Natural killer cell (primary cell): ENCODE results near the gene GIPC1. TPM values are rescaled to one million over a fixed set of nuclear protein-coding genes. Genes with fewer than 3 reads are reported as not detected.

Source experiments
- ATAC-seq, 3 donors: fragments of 150-1000 bp in 2 of 3; fragments of 200-7000 bp in 1 of 3; cut with Tn5 transposase; 1 replicate in 1 of 3; 2 replicates in 2 of 3; pipeline ENCODE4 v1.10.0; 2021; ENCODE audit warnings: mild to moderate bottlenecking in 2 of 3, moderate library complexity in 2 of 3
- DNase-seq, 2 donors: peaks; one replicate each; pipeline versions ENCODE4 v3.0.0 to v3.0.0-alpha.2; 2013 to 2021; ENCODE audit warnings: mixed read lengths in 1 of 2
- H3K27ac ChIP-seq: one replicate; pipeline ENCODE4 v1.5.1; 2013; ENCODE audit warnings: mild to moderate bottlenecking, low read length
- H3K27me3 ChIP-seq: one replicate; pipeline ENCODE4 v1.6.1; 2013; ENCODE audit warnings: low read length; ENCODE audit not compliant: control insufficient read depth, insufficient read depth
- H3K36me3 ChIP-seq: one replicate; pipeline ENCODE4 v1.6.1; 2013; ENCODE audit warnings: low read length; ENCODE audit not compliant: control insufficient read depth, insufficient read depth
- H3K4me1 ChIP-seq: one replicate; pipeline ENCODE4 v1.6.1; 2013; ENCODE audit warnings: low read length; ENCODE audit not compliant: control insufficient read depth, insufficient read depth
- H3K4me3 ChIP-seq: one replicate; pipeline ENCODE4 v1.5.1; 2013; ENCODE audit warnings: low read length
- H3K9me3 ChIP-seq: one replicate; pipeline ENCODE4 v1.6.1; 2013; ENCODE audit warnings: low read length; ENCODE audit not compliant: control insufficient read depth, insufficient read depth
- H3K27ac Mint-ChIP-seq, 2 donors: one replicate each; pipeline ENCODE4 v1.8.0; 2022; ENCODE audit warnings: mild to moderate bottlenecking in 2 of 2, mixed read lengths in 2 of 2, moderate library complexity in 1 of 2
- H3K27me3 Mint-ChIP-seq, 2 donors: one replicate each; pipeline ENCODE4 v1.8.0; 2022; ENCODE audit warnings: low read depth in 2 of 2, mixed read lengths in 2 of 2
- H3K36me3 Mint-ChIP-seq: one replicate; pipeline ENCODE4 v1.8.0; 2022; ENCODE audit warnings: mixed read lengths
- H3K4me1 Mint-ChIP-seq, 2 donors: one replicate each; pipeline ENCODE4 v1.8.0; 2022; ENCODE audit warnings: mixed read lengths in 2 of 2
- H3K4me3 Mint-ChIP-seq: one replicate; pipeline ENCODE4 v1.8.0; 2022; ENCODE audit warnings: mild to moderate bottlenecking, moderate library complexity, mixed read lengths
- H3K9me3 Mint-ChIP-seq, 2 donors: one replicate each; pipeline ENCODE4 v1.8.0; 2022; ENCODE audit warnings: mixed read lengths in 2 of 2
- WGBS: methylation state at CpG from one replicate; pipeline ENCODE4 v1.1.7; 2013; ENCODE audit warnings: missing lambda C conversion rate; ENCODE audit not compliant: insufficient coverage; 5-methylcytosine and 5-hydroxymethylcytosine counted together
- intact Hi-C: fragments of 100-400 bp; cut with micrococcal nuclease; formaldehyde crosslinking; loops from one replicate; pipeline ENCODE4 v1.14.2; 2022
- total RNA-seq, 4 donors: library from RNA; stranded (reverse); fragments of 120-200 nt in 1 of 4; gene quantifications; one replicate each; pipeline versions ENCODE4 v1.2.3 to v1.2.4, GENCODE V29; 2013 to 2022
- TF ChIP-seq, protein P1 (sequence below): fragments of 200-600 bp; IDR thresholded peaks from one replicate; pipeline ENCODE4 v1.8.0; 2022; ENCODE audit warnings: antibody characterized with exemption

The GIPC1 gene
- total RNA-seq, 3 donors from 2014 or later (not counting 1 experiment from before 2014, with no cell fraction given): 25.3 to 34.5 (median 31.4) TPM

DNA sequence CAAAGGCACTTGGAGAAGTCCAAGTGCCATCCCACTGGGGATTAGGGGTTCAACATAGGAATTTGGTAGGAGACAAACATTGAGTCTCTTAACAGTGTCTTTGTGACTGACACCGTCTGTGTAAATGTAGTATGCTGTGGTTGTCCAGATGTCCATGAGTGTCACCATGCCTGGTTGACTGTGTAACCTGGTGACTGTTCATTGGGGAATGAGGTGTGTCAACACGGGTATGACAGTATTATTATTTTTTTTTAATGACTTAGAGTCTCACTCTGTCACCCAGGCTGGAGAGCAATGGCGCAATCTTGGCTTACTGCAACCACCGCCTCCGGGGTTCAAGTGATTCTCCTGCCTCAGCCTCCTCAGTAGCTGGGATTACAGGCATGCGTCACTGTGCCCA lies 46.6 kb downstream of the GIPC1 start:
- Histone ChIP-seq H3K36me3 (peaks cover 75% of the 10 kb centered on the region), H3K27ac (no peak overlapping the region), H3K4me3 (no peak overlapping the region), H3K9me3 (no peaks in the 10 kb centered on the region), H3K27me3 (no peaks in the 10 kb centered on the region), H3K4me1 (peaks cover 4% of the 10 kb centered on the region)
- DNase-seq: no peak
- H3K27me3 Mint-ChIP-seq: no peaks in the 10 kb centered on the region
- intact Hi-C loops: no loop called here
- TF ChIP-seq, protein P1, sequence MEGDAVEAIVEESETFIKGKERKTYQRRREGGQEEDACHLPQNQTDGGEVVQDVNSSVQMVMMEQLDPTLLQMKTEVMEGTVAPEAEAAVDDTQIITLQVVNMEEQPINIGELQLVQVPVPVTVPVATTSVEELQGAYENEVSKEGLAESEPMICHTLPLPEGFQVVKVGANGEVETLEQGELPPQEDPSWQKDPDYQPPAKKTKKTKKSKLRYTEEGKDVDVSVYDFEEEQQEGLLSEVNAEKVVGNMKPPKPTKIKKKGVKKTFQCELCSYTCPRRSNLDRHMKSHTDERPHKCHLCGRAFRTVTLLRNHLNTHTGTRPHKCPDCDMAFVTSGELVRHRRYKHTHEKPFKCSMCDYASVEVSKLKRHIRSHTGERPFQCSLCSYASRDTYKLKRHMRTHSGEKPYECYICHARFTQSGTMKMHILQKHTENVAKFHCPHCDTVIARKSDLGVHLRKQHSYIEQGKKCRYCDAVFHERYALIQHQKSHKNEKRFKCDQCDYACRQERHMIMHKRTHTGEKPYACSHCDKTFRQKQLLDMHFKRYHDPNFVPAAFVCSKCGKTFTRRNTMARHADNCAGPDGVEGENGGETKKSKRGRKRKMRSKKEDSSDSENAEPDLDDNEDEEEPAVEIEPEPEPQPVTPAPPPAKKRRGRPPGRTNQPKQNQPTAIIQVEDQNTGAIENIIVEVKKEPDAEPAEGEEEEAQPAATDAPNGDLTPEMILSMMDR: no peak
- H3K36me3 Mint-ChIP-seq: no peaks in the 10 kb centered on the region
- H3K4me1 Mint-ChIP-seq: peaks cover 12 to 33% of the 10 kb centered on the region in 2 donors
- no peaks in the 10 kb centered on the region for H3K9me3 Mint-ChIP-seq
- WGBS: 94% methylated on average over 6 of the region's 6 CpGs
- H3K4me3 Mint-ChIP-seq: no peak overlapping the region
- ATAC-seq: no peak
- H3K27ac Mint-ChIP-seq: peak overlapping the region; percentile 16 to 69

DNA sequence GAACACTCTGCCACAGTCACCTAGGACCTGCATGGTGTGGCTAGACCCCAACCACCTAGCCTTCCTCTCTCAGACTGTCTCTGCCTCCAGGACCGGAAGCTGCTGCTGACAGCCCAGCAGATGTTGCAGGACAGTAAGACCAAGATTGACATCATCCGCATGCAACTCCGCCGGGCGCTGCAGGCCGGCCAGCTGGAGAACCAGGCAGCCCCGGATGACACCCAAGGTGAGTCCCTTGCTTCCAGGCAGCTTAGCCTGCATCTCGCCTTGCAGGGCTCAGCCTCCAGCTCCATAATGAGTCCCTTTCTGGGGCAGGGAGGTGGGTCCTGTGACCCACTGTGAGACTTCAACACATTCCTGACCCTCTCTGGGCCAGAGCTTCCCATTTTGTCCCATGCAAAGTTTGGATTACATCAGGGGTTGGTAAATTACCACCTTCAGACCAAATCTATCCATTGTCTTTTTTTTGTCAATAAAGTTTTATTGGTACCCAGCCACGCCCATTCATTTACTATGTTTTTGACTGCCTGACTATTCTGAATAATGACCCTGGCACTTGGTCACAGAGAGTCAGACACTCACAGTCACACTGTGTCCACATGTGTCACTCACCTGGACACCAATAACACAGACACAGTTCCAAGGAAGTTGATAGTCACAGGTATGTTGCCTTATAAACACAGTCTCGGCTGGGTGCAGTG lies 49.4 kb downstream of the GIPC1 start:
- Mint-ChIP-seq H3K4me1 (peaks cover 17 to 45% of the 10 kb centered on the region in 2 donors), H3K36me3 (no peaks in the 10 kb centered on the region), H3K27ac (no peak overlapping the region), H3K4me3 (no peak overlapping the region), H3K27me3 (no peaks in the 10 kb centered on the region), H3K9me3 (no peaks in the 10 kb centered on the region)
- no peak overlapping the region for H3K4me3 ChIP-seq
- ATAC-seq: no peak
- WGBS: 97% methylated on average over 10 of the region's 10 CpGs
- intact Hi-C loops: no loop called here
- H3K9me3 ChIP-seq: no peaks in the 10 kb centered on the region
- no peak overlapping the region for H3K27ac ChIP-seq
- TF ChIP-seq, protein P1: no peak
- H3K4me1 ChIP-seq: peaks cover 19% of the 10 kb centered on the region
- H3K27me3 ChIP-seq: no peaks in the 10 kb centered on the region
- no peak for DNase-seq
- H3K36me3 ChIP-seq: peaks cover 89% of the 10 kb centered on the region

- DNase-seq: no peak
- Histone ChIP-seq H3K27me3 (no peaks in the 10 kb centered on the region), H3K9me3 (no peaks in the 10 kb centered on the region), H3K36me3 (peaks cover 63% of the 10 kb centered on the region), H3K4me1 (peaks cover 46% of the 10 kb centered on the region), H3K27ac (no peak overlapping the region), H3K4me3 (no peak overlapping the region)
- intact Hi-C loops: no loop called here
- H3K9me3 Mint-ChIP-seq: no peaks in the 10 kb centered on the region
- 96% methylated on average over 14 of the region's 14 CpGs for WGBS
- H3K4me3 Mint-ChIP-seq: no peak overlapping the region
- H3K4me1 Mint-ChIP-seq: peaks cover 27 to 45% of the 10 kb centered on the region in 2 donors
- TF ChIP-seq, protein P1: no peak
- no peak for ATAC-seq
- no peak overlapping the region for H3K27ac Mint-ChIP-seq
- H3K36me3 Mint-ChIP-seq: no peaks in the 10 kb centered on the region
- H3K27me3 Mint-ChIP-seq: no peaks in the 10 kb centered on the region
Observed at GRCh38 chr19:14443632-14444216, 52.2 kb downstream of the GIPC1 start.
